Subcutaneous adipose tissue (tissue), 4 donors: ENCODE data around the gene CEBPE. TPM values are rescaled to one million over a fixed set of nuclear protein-coding genes. Genes with fewer than 3 reads are reported as not detected.

Source experiments
- CTCF ChIP-seq: fragments of 450-650 bp; IDR thresholded peaks from one replicate; pipeline ENCODE4 v1.5.1; 2016; ENCODE audit warnings: low read depth, mild to moderate bottlenecking, control low read depth, antibody characterized with exemption, moderate library complexity
- small RNA-seq: library from RNA; depleted of rRNA; stranded (forward); fragments of <200 nt; gene quantifications from one replicate; pipeline ENCODE3, GENCODE V24; 2016
- total RNA-seq, 4 donors: library from RNA; depleted of rRNA; stranded (reverse); fragments of >200 nt; gene quantifications; one replicate each; pipeline ENCODE4 v1.1.0, GENCODE V29; 2016

CEBPE gene
- total RNA-seq, 4 donors from 2014 or later, result 0.68 TPM; not detected in 3

- TF ChIP-seq CTCF, result no peak
These were observed 48.6 kb downstream of the CEBPE start for GRCh38 chr14:23070262-23071129.

- TF ChIP-seq CTCF, result no peak
These were observed 49.6 kb downstream of the CEBPE start for GRCh38 chr14:23069413-23069806.

GRCh38 chr14:23068789-23069412, 50.2 kb downstream of the CEBPE start:
- no peak for TF ChIP-seq CTCF

- no peak for TF ChIP-seq CTCF
These were observed 50.9 kb downstream of the CEBPE start for GRCh38 chr14:23067847-23068788.

Small RNAs within 50 kb of the gene (small RNA-seq; reads per million reads assigned to genes)
- gene RNU6-1138P, result not detected

Other genes starting within 250 kb of the CEBPE start
- 10 to 100 TPM; 38.8 to 87.0 (median 80.8) TPM for gene LRP10, start 247.5 kb downstream of the CEBPE start, total RNA-seq
- gene REM2, start 236.0 kb downstream of the CEBPE start, total RNA-seq, result 1 to 10 TPM in 1 of 4 donors, under 1 TPM in 1, not detected in 2; 0.34 to 1.5 TPM
- 100 to 1,000 TPM in 2 of 4 donors, 10 to 100 TPM in 2; 41.7 to 694 (median 368) TPM for gene RBM23, start 200.1 kb downstream of the CEBPE start, total RNA-seq
- 10 to 100 TPM; 26.5 to 41.6 (median 35.1) TPM for gene PRMT5, start 189.9 kb downstream of the CEBPE start, total RNA-seq
- 10 to 100 TPM; 27.4 to 72.1 (median 66.7) TPM for gene HAUS4, start 162.2 kb downstream of the CEBPE start, total RNA-seq
- gene AJUBA, start 136.7 kb downstream of the CEBPE start, total RNA-seq, result 1 to 10 TPM; 1.8 to 7.2 (median 4.7) TPM
- gene C14orf93, start 109.1 kb downstream of the CEBPE start, total RNA-seq, result 10 to 100 TPM in 3 of 4 donors, 1 to 10 TPM in 1; 6.8 to 13.9 (median 12.3) TPM
- 100 to 1,000 TPM in 2 of 4 donors, 10 to 100 TPM in 2; 81.6 to 131 (median 104) TPM for gene PSMB5, start 84.4 kb downstream of the CEBPE start, total RNA-seq
- not detected for gene PSMB11, start 77.0 kb downstream of the CEBPE start, total RNA-seq
- gene CDH24, start 61.7 kb downstream of the CEBPE start, total RNA-seq, result 1 to 10 TPM; 1.5 to 4.1 (median 1.8) TPM
- 100 to 1,000 TPM in 2 of 4 donors, 10 to 100 TPM in 2; 89.6 to 124 (median 109) TPM for gene ACIN1, start 24.1 kb downstream of the CEBPE start, total RNA-seq
- 10 to 100 TPM; 22.3 to 45.0 (median 41.7) TPM for gene C14orf119, start 23.8 kb downstream of the CEBPE start, total RNA-seq
- gene CIROP, start 14.3 kb downstream of the CEBPE start, total RNA-seq, result not detected
- 10 to 100 TPM; 45.7 to 83.8 (median 61.4) TPM for gene SLC7A8, start 64.4 kb upstream of the CEBPE start, total RNA-seq
- gene RNF212B, start 118.7 kb upstream of the CEBPE start, total RNA-seq, result not detected
- 10 to 100 TPM in 1 of 4 donors, 1 to 10 TPM in 3; 5.4 to 11.1 (median 7.4) TPM for gene HOMEZ, start 166.9 kb upstream of the CEBPE start, total RNA-seq
- 10 to 100 TPM in 2 of 4 donors, 1 to 10 TPM in 2; 7.3 to 12.6 (median 9.3) TPM for gene PPP1R3E, start 183.6 kb upstream of the CEBPE start, total RNA-seq
- 10 to 100 TPM; 32.1 to 75.9 (median 50.6) TPM for gene BCL2L2, start 187.6 kb upstream of the CEBPE start, total RNA-seq
- 10 to 100 TPM; 31.8 to 56.1 (median 42.5) TPM for gene PABPN1, start 202.2 kb upstream of the CEBPE start, total RNA-seq
- gene SLC22A17, start 233.6 kb upstream of the CEBPE start, total RNA-seq, result 1 to 10 TPM; 1.8 to 5.5 (median 4.2) TPM
- gene EFS, start 245.9 kb upstream of the CEBPE start, total RNA-seq, result 10 to 100 TPM in 2 of 4 donors, 1 to 10 TPM in 2; 8.5 to 12.8 (median 9.8) TPM